OCI-LY3 (cell line): ENCODE results near the gene LDB2.

Experiments used
- CTCF ChIP-seq: fragments of 200-600, 300-600 bp; sonication (generic); IDR thresholded peaks from 2 replicates; pipeline ENCODE4 v1.5.1; 2014; ENCODE audit warnings: antibody characterized with exemption, low read length, low read depth
- EZH2phosphoT487 ChIP-seq: fragments of 200-600 bp; shearing (Covaris generic); IDR thresholded peaks from 2 replicates; pipeline ENCODE4 v1.6.1; 2018; ENCODE audit warnings: antibody characterized with exemption, mixed run types, low read depth

DNA sequence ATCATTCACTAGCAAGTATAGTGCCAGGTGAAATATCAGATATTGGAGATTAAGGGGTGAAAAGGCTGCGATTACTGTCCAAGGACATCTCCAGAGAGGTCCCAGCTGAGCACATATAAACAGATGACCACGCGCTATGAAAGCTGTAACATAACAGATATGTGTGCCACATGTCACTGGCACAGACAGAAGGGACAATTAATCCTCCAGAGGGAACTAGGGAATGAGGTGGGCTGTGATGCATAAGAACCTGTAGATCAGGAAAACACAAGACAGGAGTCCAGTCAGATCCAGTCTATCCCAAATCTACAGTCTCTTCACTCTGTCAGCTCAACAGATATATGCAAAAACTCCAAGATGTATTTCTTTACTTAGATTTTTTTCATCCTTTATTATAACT is 157.2 kb downstream of the LDB2 start:
- TF ChIP-seq CTCF: no peak
- TF ChIP-seq EZH2phosphoT487: no peak
